NCI-H345 treated with DMSO at 0.1 percent for 48 hours (cell line): ENCODE results near the gene PRRX1.

ENCODE experiments used
- DNase-seq: peaks from one replicate; lab custom pipeline; 2025; ENCODE audit not compliant: unreplicated experiment; lab: John Stamatoyannopoulos, UW

The PRRX1 gene

GRCh38 chr1:170716835-170717429 lies 53.0 kb downstream of the PRRX1 start:
- DNase-seq, result no peak

GRCh38 chr1:170720661-170721060 lies 56.7 kb downstream of the PRRX1 start:
- DNase-seq, result no peak

- no peak for DNase-seq
These were observed 57.7 kb downstream of the PRRX1 start for GRCh38 chr1:170721621-170722020.

- no peak for DNase-seq
These were observed 59.6 kb downstream of the PRRX1 start for GRCh38 chr1:170723518-170723917.

- no peak for DNase-seq
These were observed 61.4 kb downstream of the PRRX1 start for GRCh38 chr1:170725326-170725725.

GRCh38 chr1:170727963-170728362 lies 64.0 kb downstream of the PRRX1 start:
- DNase-seq, result no peak

- DNase-seq, result no peak
These were observed 65.5 kb downstream of the PRRX1 start for GRCh38 chr1:170729225-170730002.

- no peak for DNase-seq
These were observed 66.1 kb downstream of the PRRX1 start for GRCh38 chr1:170730014-170730413.

- no peak for DNase-seq
These were observed 66.5 kb downstream of the PRRX1 start for GRCh38 chr1:170730438-170730837.

GRCh38 chr1:170731566-170732251 lies 67.8 kb downstream of the PRRX1 start:
- DNase-seq, result no peak

- no peak for DNase-seq
These were observed 68.3 kb downstream of the PRRX1 start for GRCh38 chr1:170732252-170732588.

GRCh38 chr1:170734412-170735175 lies 70.7 kb downstream of the PRRX1 start:
- DNase-seq, result no peak

GRCh38 chr1:170735366-170736263 lies 71.7 kb downstream of the PRRX1 start:
- no peak for DNase-seq

- no peak for DNase-seq
These were observed 75.9 kb downstream of the PRRX1 start for GRCh38 chr1:170739803-170740202.

GRCh38 chr1:170741678-170742077 lies 77.7 kb downstream of the PRRX1 start:
- DNase-seq, result no peak

GRCh38 chr1:170742600-170742999 lies 78.7 kb downstream of the PRRX1 start:
- DNase-seq, result no peak

- no peak for DNase-seq
These were observed 79.2 kb downstream of the PRRX1 start for GRCh38 chr1:170743083-170743482.

- no peak for DNase-seq
These were observed 85.6 kb downstream of the PRRX1 start for GRCh38 chr1:170749549-170749948.

GRCh38 chr1:170749959-170750358 lies 86.0 kb downstream of the PRRX1 start:
- DNase-seq, result no peak

- no peak for DNase-seq
These were observed 91.9 kb downstream of the PRRX1 start for GRCh38 chr1:170755795-170756194.

GRCh38 chr1:170758992-170759391 lies 95.1 kb downstream of the PRRX1 start:
- no peak for DNase-seq
